ELR (cell line): ENCODE measurements around the gene RNF220.

ENCODE experiments used
- DNase-seq: peaks from one replicate; pipeline ENCODE4 v3.0.0-alpha.2; 2015; ENCODE audit warnings: low read depth

RNF220 gene

GRCh38 chr1:44523593-44524591, 118.8 kb downstream of the RNF220 start:
- DNase-seq = no peak

- DNase-seq = no peak
Observed at GRCh38 chr1:44524655-44525500, 119.8 kb downstream of the RNF220 start.

GRCh38 chr1:44526295-44527073, 121.4 kb downstream of the RNF220 start:
- no peak for DNase-seq

GRCh38 chr1:44531785-44532566, 126.9 kb downstream of the RNF220 start:
- DNase-seq = peak; percentile 80

GRCh38 chr1:44532567-44532944, 127.5 kb downstream of the RNF220 start:
- DNase-seq = no peak

GRCh38 chr1:44534771-44535170, 129.7 kb downstream of the RNF220 start:
- DNase-seq = no peak

- no peak for DNase-seq
Observed at GRCh38 chr1:44536357-44537209, 131.5 kb downstream of the RNF220 start.

- no peak for DNase-seq
Observed at GRCh38 chr1:44537538-44537937, 132.5 kb downstream of the RNF220 start.

- no peak for DNase-seq
Observed at GRCh38 chr1:44537956-44538355, 132.9 kb downstream of the RNF220 start.

GRCh38 chr1:44539991-44540730, 135.1 kb downstream of the RNF220 start:
- DNase-seq = no peak

- DNase-seq = no peak
Observed at GRCh38 chr1:44542420-44543063, 137.5 kb downstream of the RNF220 start.

GRCh38 chr1:44543064-44543744, 138.1 kb downstream of the RNF220 start:
- no peak for DNase-seq

- no peak for DNase-seq
Observed at GRCh38 chr1:44543786-44544185, 138.7 kb downstream of the RNF220 start.

GRCh38 chr1:44544960-44545359, 139.9 kb downstream of the RNF220 start:
- DNase-seq = no peak

- DNase-seq = no peak
Observed at GRCh38 chr1:44545961-44546360, 140.9 kb downstream of the RNF220 start.

- no peak for DNase-seq
Observed at GRCh38 chr1:44546403-44547053, 141.5 kb downstream of the RNF220 start.

- no peak for DNase-seq
Observed at GRCh38 chr1:44547361-44547760, 142.3 kb downstream of the RNF220 start.

GRCh38 chr1:44547837-44548236, 142.8 kb downstream of the RNF220 start:
- no peak for DNase-seq
